T-helper 2 cell treated with Interferon-gamma antibody and Interleukin-4, amounts not matched to agents 100 ng/mL and 5 ng/mL, for 36 hours (primary cell): ENCODE results near the gene MAST4. TPM values are rescaled to one million over a fixed set of nuclear protein-coding genes. Genes with fewer than 3 reads are reported as not detected.

Experiments used
- intact Hi-C: fragments of 100-400 bp; cut with micrococcal nuclease; formaldehyde crosslinking; loops from one replicate; pipeline ENCODE4 v1.15.1; 2023
- total RNA-seq: library from RNA; stranded (reverse); gene quantifications from 2 replicates; pipeline ENCODE4 v1.2.3, GENCODE V29; 2022

The MAST4 gene
- total RNA-seq, 1 donor from 2014 or later = 14.0 TPM

- intact Hi-C loops = loop anchor here (1.0 kb wide), 2 partner anchors 8 to 211 kb away; no protein-coding TSS in a partner anchor
Measured at GRCh38 chr5:67215519-67216471, 619.6 kb downstream of the MAST4 start.

- intact Hi-C loops = loop anchor here (1.0 kb wide), 2 partner anchors 9 to 212 kb away; no protein-coding TSS in a partner anchor
Measured at GRCh38 chr5:67216564-67216963, 620.4 kb downstream of the MAST4 start.
